Epithelial cell of proximal tubule (primary cell): ENCODE results near the gene BICRA. TPM values are rescaled to one million over a fixed set of nuclear protein-coding genes. Genes with fewer than 3 reads are reported as not detected.

Experiments used
- DNase-seq: peaks from one replicate; pipeline ENCODE4 v3.0.0-alpha.2; 2011; ENCODE audit warnings: low read depth
- H3K4me3 ChIP-seq: 2 replicates; pipeline ENCODE4 v1.5.1; 2011; ENCODE audit warnings: low read depth, mild to moderate bottlenecking, low read length
- total RNA-seq: library from RNA; depleted of rRNA; stranded (reverse); fragments of >200 nt; gene quantifications from 2 replicates; pipeline ENCODE4 v1.2.3, GENCODE V29; 2015
- TF ChIP-seq, protein P1 (sequence below): conservative IDR thresholded peaks from 2 replicates; pipeline ENCODE4 v1.5.1; 2012; ENCODE audit warnings: low read depth, mild to moderate bottlenecking, low read length

The BICRA gene
- total RNA-seq, 1 donor from 2014 or later, result 2.1 TPM

DNA sequence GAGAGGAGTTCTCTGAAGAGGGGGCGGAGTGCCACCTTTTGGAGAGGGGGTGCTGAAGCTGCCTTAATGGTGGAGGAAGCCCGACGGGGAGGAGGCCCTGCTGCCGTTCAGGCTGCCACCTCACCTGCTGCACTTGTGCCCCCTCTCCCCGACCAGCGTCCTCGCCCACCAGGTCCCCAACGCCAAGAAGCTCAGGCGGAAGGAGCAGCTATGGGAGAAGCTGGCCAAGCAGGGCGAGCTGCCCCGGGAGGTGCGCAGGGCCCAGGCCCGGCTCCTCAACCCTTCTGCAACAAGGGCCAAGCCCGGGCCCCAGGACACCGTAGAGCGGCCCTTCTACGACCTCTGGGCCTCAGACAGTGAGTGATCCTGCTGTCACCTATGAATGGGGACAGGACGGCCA lies 141.8 kb downstream of the BICRA start:
- TF ChIP-seq, protein P1, sequence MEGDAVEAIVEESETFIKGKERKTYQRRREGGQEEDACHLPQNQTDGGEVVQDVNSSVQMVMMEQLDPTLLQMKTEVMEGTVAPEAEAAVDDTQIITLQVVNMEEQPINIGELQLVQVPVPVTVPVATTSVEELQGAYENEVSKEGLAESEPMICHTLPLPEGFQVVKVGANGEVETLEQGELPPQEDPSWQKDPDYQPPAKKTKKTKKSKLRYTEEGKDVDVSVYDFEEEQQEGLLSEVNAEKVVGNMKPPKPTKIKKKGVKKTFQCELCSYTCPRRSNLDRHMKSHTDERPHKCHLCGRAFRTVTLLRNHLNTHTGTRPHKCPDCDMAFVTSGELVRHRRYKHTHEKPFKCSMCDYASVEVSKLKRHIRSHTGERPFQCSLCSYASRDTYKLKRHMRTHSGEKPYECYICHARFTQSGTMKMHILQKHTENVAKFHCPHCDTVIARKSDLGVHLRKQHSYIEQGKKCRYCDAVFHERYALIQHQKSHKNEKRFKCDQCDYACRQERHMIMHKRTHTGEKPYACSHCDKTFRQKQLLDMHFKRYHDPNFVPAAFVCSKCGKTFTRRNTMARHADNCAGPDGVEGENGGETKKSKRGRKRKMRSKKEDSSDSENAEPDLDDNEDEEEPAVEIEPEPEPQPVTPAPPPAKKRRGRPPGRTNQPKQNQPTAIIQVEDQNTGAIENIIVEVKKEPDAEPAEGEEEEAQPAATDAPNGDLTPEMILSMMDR, result no peak
- DNase-seq, result no peak
- no peak overlapping the region for H3K4me3 ChIP-seq

DNA sequence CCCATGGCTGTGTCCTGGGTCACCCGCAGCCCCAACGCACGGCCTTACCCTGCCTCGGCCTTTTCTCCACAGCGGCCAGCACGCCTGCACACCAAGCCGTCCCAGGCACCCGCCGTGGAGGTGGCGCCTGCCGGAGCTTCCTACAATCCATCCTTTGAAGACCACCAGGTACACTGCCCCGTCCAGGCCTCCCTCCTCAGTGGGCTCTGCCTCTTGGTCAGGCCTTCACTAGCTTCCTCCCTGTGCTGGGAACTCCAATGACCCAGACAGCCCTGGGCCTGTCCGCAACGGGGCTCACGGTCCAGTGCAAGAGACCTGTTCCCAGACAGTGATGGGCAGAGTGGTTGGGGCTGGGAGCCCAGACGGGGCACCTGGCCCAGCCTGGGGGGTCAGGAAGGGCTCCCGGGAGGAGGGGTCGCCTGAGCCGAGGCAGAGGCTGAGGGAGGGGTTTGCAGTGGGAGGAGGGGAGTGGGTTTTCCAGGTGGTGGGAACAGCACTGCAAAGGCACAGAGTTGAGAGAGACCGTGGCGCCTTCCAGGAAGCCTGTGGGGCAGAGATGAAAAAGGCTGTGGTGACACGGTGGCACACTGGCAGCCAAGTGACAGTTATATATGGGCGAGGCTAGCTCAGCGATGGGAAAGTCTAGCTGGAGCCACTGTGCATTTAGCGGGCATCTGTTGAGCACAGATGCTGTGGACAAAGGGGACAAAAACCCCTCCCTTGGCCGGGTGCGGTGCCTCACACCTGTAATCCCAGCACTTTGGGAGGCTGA lies 143.7 kb downstream of the BICRA start:
- no peak overlapping the region for H3K4me3 ChIP-seq
- TF ChIP-seq, protein P1, result no peak
- no peak for DNase-seq

Other genes starting within 250 kb of the BICRA start
- 0.29 TPM in 1 of 2 replicates, not detected in the other for gene MEIS3, start 189.6 kb upstream of the BICRA start, total RNA-seq
- gene SLC8A2, start 137.2 kb upstream of the BICRA start, total RNA-seq, result not detected in 2 replicates
- gene KPTN, start 124.9 kb upstream of the BICRA start, total RNA-seq, result 3.2 TPM in 2 replicates
- gene NAPA, start 94.1 kb upstream of the BICRA start, total RNA-seq, result 78.9 and 82.2 TPM in 2 replicates
- not detected in 2 replicates for gene ZNF541, start 36.0 kb upstream of the BICRA start, total RNA-seq
- 33.6 and 58.9 TPM in 2 replicates for gene EHD2, start 104.3 kb downstream of the BICRA start, total RNA-seq
- 192 and 247 TPM in 2 replicates for gene NOP53, start 136.4 kb downstream of the BICRA start, total RNA-seq
- gene SELENOW, start 169.6 kb downstream of the BICRA start, total RNA-seq, result 165 and 265 TPM in 2 replicates
- gene TPRX1, start 195.4 kb downstream of the BICRA start, total RNA-seq, result not detected in 2 replicates
- gene CRX, start 212.8 kb downstream of the BICRA start, total RNA-seq, result not detected in 2 replicates